ENCODE measurements around the gene E2F4. TPM values are rescaled to one million over a fixed set of nuclear protein-coding genes. Genes with fewer than 3 reads are reported as not detected.

Gene E2F4
- total RNA-seq, 2 donors from 2014 or later = 51.9 to 88.7 TPM

DNA sequence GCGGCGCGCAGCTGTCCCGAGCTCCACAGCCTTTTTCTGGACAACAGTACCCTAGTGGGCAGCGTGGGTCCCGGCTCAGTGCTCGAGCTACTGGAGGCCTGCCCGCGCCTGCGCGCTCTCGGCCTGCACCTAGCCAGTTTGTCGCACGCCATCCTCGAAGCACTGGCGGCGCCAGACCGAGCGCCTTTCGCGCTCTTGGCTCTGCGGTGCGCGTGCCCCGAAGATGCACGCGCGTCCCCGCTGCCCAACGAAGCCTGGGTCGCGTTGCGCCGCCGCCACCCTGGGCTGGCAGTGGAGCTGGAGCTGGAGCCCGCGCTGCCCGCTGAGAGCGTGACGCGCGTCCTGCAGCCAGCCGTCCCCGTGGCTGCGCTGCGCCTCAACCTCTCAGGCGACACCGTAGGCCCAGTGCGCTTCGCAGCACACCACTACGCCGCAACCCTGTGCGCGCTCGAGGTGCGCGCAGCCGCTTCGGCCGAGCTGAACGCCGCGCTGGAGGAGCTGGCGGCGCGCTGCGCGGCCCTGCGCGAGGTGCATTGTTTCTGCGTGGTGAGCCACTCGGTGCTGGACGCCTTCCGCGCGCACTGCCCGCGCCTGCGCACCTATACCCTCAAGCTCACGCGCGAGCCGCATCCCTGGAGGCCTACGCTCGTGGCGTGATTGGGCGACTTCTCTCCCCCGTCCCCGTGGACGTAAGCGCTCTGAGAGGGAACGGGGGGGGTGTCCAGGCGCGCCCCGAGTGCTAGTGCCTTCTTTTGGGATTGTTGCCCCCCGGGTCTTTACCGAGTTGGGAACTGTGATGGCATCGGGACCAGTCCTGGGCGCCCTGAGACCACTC lies 28.6 kb upstream of the E2F4 start:
- no peak for ATAC-seq
- H3K4me1 ChIP-seq = peaks cover 60% of the 10 kb centered on the region
- H3K27me3 ChIP-seq = no peaks in the 10 kb centered on the region
- H3K4me3 ChIP-seq = no peak overlapping the region
- no peaks in the 10 kb centered on the region for H3K36me3 ChIP-seq (replicated peaks in 1 of 2; ENCODE audit: insufficient read depth in 1 of 2, low read depth in 2 of 2)
- 52 to 75% methylated on average over 8 to 95 of the region's 99 CpGs for WGBS, 2 donors
- no peaks in the 10 kb centered on the region for H3K9me3 ChIP-seq
- TF ChIP-seq CTCF (IDR thresholded peaks at IDR 0.05) (no peak), POLR2A (IDR thresholded peaks at IDR 0.05) (peak in 1 of 3 donors; percentile 4)
- peak overlapping the region in 2 of 4 donors; percentile 13 to 14 for H3K27ac ChIP-seq
- intact Hi-C loops (cut with DNase I) = no loop called here
- peak in 1 of 4 donors; percentile 45 for DNase-seq

- DNase-seq = peak in 1 of 4 donors; percentile 12
- Histone ChIP-seq H3K27ac (peak overlapping the region in 1 of 4 donors; percentile 13), H3K27me3 (no peaks in the 10 kb centered on the region), H3K9me3 (no peaks in the 10 kb centered on the region), H3K4me1 (peaks cover 55% of the 10 kb centered on the region), H3K36me3 (replicated peaks in 1 of 2; ENCODE audit: insufficient read depth in 1 of 2, low read depth in 2 of 2) (no peaks in the 10 kb centered on the region), H3K4me3 (no peak overlapping the region)
- TF ChIP-seq CTCF (IDR thresholded peaks at IDR 0.05) = no peak
- 27 to 55% methylated on average over 22 to 32 of the region's 34 CpGs for WGBS, 2 donors
- intact Hi-C loops (cut with DNase I) = no loop called here
- no peak for ATAC-seq
Measured at GRCh38 chr16:67163999-67164558, 27.9 kb upstream of the E2F4 start.

DNA sequence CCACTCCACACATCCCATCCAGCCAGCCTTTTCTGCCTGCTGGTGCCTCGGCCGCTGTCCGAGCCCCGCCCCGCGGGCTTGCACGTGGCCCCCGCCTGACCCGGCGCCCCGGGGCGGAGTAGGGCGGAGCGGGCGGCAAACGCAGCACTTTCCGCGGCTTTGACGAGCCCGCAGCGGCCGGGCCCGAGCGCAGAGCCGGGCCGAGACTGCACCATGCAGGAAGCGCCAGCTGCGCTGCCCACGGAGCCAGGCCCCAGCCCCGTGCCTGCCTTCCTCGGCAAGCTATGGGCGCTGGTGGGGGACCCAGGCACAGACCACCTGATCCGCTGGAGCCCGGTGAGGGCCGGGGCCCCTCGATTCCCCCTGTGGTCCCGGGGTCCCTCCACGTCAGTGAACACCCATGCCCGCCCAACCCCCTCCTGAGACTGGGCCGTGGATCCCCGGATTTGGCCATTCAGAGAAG lies 27.3 kb upstream of the E2F4 start, which contains the start of gene HSF4:
HSF4 (plus strand) TSS at position 147 of the 463 bp plus-strand sequence; CDS start at position 214, 67 bp downstream.
- H3K27ac ChIP-seq = peak within 1 kb of the TSS in 2 of 4 donors; percentile 13 to 20
- peaks cover 58% of the 10 kb centered on the region for H3K4me1 ChIP-seq
- WGBS, 2 donors = 2% methylated on average over 40 of the region's 41 CpGs; no CpG with 5 or more reads in 1 of the 2 donors
- TF ChIP-seq POLR2A (IDR thresholded peaks at IDR 0.05) = peak in 2 of 3 donors; percentile 11 to 29
- TF ChIP-seq CTCF (IDR thresholded peaks at IDR 0.05) = no peak
- DNase-seq = peak in 3 of 4 donors; percentile 58 to 64 (median 62)
- intact Hi-C loops (cut with DNase I) = no loop called here
- ATAC-seq = peak; percentile 10
- H3K36me3 ChIP-seq (replicated peaks in 1 of 2; ENCODE audit: insufficient read depth in 1 of 2, low read depth in 2 of 2) = no peaks in the 10 kb centered on the region
- no peak within 1 kb of the TSS for H3K4me3 ChIP-seq
- H3K27me3 ChIP-seq = no peaks in the 10 kb centered on the region
- H3K9me3 ChIP-seq = no peaks in the 10 kb centered on the region

- no peaks in the 10 kb centered on the region for H3K36me3 ChIP-seq (replicated peaks in 1 of 2; ENCODE audit: insufficient read depth in 1 of 2, low read depth in 2 of 2)
- TF ChIP-seq CTCF (IDR thresholded peaks at IDR 0.05) = no peak
- no peak for TF ChIP-seq POLR2A (IDR thresholded peaks at IDR 0.05)
- WGBS, 2 donors = 37 to 64% methylated on average over 30 to 80 of the region's 85 CpGs
- H3K27ac ChIP-seq = no peak overlapping the region
- H3K27me3 ChIP-seq = no peaks in the 10 kb centered on the region
- DNase-seq = no peak
- intact Hi-C loops (cut with DNase I) = no loop called here
- no peak overlapping the region for H3K4me3 ChIP-seq
- no peaks in the 10 kb centered on the region for H3K9me3 ChIP-seq
- H3K4me1 ChIP-seq = peaks cover 63% of the 10 kb centered on the region
- no peak for ATAC-seq
Measured at GRCh38 chr16:67165121-67166078, 26.6 kb upstream of the E2F4 start.

Measured in body of pancreas (tissue), 4 donors.